Spleen (tissue), 7 donors: ENCODE measurements around the gene GLG1.

ENCODE experiments used
- POLR2AphosphoS5 ChIP-seq, 3 donors: sonication (generic); formaldehyde crosslinking; IDR thresholded peaks; one replicate each; pipeline ENCODE4 v1.5.1; 2017; ENCODE audit warnings: antibody characterized with exemption in 3 of 3
- TF ChIP-seq, protein P1 (sequence below), 11 experiments: fragments of 200-600 bp in 7 of 11; fragments of 450-650 bp in 4 of 11; sonication (generic) in 4 of 11; IDR thresholded peaks in 8 of 11; conservative IDR thresholded peaks in 3 of 11; 1 replicate in 7 of 11; 2 replicates in 4 of 11; pipeline versions ENCODE4 v1.4.0 to v1.8.0; 2016 to 2021; ENCODE audit warnings: antibody characterized with exemption in 11 of 11, inconsistent platforms in 4 of 11, mild to moderate bottlenecking in 1 of 11
- donor health status: DM: no; HTN: no; CAD: no; lungs with moderate emphysema.
- donor health status: DM: no; HTN: no; CAD: no.
- donor health status: DM: no; HTN: no; CAD: no.

GRCh38 chr16:74580833-74581232 lies 26.1 kb downstream of the GLG1 start:
- TF ChIP-seq, protein P1, sequence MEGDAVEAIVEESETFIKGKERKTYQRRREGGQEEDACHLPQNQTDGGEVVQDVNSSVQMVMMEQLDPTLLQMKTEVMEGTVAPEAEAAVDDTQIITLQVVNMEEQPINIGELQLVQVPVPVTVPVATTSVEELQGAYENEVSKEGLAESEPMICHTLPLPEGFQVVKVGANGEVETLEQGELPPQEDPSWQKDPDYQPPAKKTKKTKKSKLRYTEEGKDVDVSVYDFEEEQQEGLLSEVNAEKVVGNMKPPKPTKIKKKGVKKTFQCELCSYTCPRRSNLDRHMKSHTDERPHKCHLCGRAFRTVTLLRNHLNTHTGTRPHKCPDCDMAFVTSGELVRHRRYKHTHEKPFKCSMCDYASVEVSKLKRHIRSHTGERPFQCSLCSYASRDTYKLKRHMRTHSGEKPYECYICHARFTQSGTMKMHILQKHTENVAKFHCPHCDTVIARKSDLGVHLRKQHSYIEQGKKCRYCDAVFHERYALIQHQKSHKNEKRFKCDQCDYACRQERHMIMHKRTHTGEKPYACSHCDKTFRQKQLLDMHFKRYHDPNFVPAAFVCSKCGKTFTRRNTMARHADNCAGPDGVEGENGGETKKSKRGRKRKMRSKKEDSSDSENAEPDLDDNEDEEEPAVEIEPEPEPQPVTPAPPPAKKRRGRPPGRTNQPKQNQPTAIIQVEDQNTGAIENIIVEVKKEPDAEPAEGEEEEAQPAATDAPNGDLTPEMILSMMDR (IDR thresholded peaks at IDR 0.05 in 8 of 11, conservative IDR thresholded peaks at IDR 0.05 in 3 of 11) = no peak
- TF ChIP-seq POLR2AphosphoS5 (IDR thresholded peaks at IDR 0.05) = no peak
